H9 (cell line): Measurements from ENCODE around the gene CRISP2. TPM values are rescaled to one million over a fixed set of nuclear protein-coding genes. Genes with fewer than 3 reads are reported as not detected.

Source experiments
- DNase-seq: peaks from one replicate; pipeline ENCODE4 v3.0.0-alpha.2; 2017
- H2AFZ ChIP-seq: one replicate; pipeline ENCODE4 v1.6.1; 2013; ENCODE audit warnings: mild to moderate bottlenecking, low read length, control low read depth, moderate library complexity
- H2AK5ac ChIP-seq: 2 replicates; pipeline ENCODE4 v1.6.1; 2013; ENCODE audit warnings: low read length, control low read depth, mixed read lengths; ENCODE audit not compliant: insufficient read length
- H2BK120ac ChIP-seq: one replicate; pipeline ENCODE4 v1.6.1; 2013; ENCODE audit warnings: low read depth, mild to moderate bottlenecking, low read length, control low read depth, inconsistent platforms; ENCODE audit not compliant: poor library complexity, severe bottlenecking
- H2BK12ac ChIP-seq: 2 replicates; pipeline ENCODE4 v1.6.1; 2013; ENCODE audit warnings: low read length, control low read depth, mixed read lengths, low read depth; ENCODE audit not compliant: insufficient read length
- H2BK15ac ChIP-seq: 2 replicates; pipeline ENCODE4 v1.6.1; 2013; ENCODE audit warnings: low read depth, low read length, control low read depth
- H2BK20ac ChIP-seq: one replicate; pipeline ENCODE4 v1.6.1; 2013; ENCODE audit warnings: low read depth, mild to moderate bottlenecking, low read length, control low read depth, inconsistent platforms; ENCODE audit not compliant: poor library complexity, severe bottlenecking
- H2BK5ac ChIP-seq: 2 replicates; pipeline ENCODE4 v1.6.1; 2013; ENCODE audit warnings: low read length, control low read depth, mixed read lengths; ENCODE audit not compliant: insufficient read length
- H3K14ac ChIP-seq: 2 replicates; pipeline ENCODE4 v1.6.1; 2013; ENCODE audit warnings: low read length, control low read depth; ENCODE audit not compliant: insufficient read depth
- H3K18ac ChIP-seq: 2 replicates; pipeline ENCODE4 v1.6.1; 2013; ENCODE audit warnings: low read depth, mild to moderate bottlenecking, mixed read lengths, low read length, control low read depth; ENCODE audit not compliant: insufficient read length
- H3K23ac ChIP-seq: 2 replicates; pipeline ENCODE4 v1.6.1; 2013; ENCODE audit warnings: low read length, control low read depth, mixed read lengths, low read depth; ENCODE audit not compliant: insufficient read length
- H3K23me2 ChIP-seq: 2 replicates; pipeline ENCODE4 v1.6.1; 2013; ENCODE audit warnings: low read depth, mild to moderate bottlenecking, mixed read lengths, low read length, control low read depth; ENCODE audit not compliant: insufficient read length, poor library complexity, severe bottlenecking
- H3K27ac ChIP-seq: 2 replicates; pipeline ENCODE4 v1.5.1; 2013; ENCODE audit warnings: low read length, control low read depth, mixed read lengths, low read depth; ENCODE audit not compliant: insufficient read length
- H3K27me3 ChIP-seq: 2 replicates; pipeline ENCODE4 v1.6.1; 2013; ENCODE audit warnings: low read length, control low read depth, inconsistent platforms; ENCODE audit not compliant: insufficient read depth
- H3K4ac ChIP-seq: 2 replicates; pipeline ENCODE4 v1.6.1; 2013; ENCODE audit warnings: low read depth, mild to moderate bottlenecking, control low read depth, inconsistent platforms, low read length, moderate library complexity
- H3K4me1 ChIP-seq: 2 replicates; pipeline ENCODE4 v1.6.1; 2013; ENCODE audit warnings: low read length, control low read depth, inconsistent platforms; ENCODE audit not compliant: insufficient read depth
- H3K4me2 ChIP-seq: 2 replicates; pipeline ENCODE4 v1.6.1; 2013; ENCODE audit warnings: low read length, control low read depth, mixed read lengths; ENCODE audit not compliant: insufficient read length, insufficient read depth
- H3K56ac ChIP-seq: 2 replicates; pipeline ENCODE4 v1.6.1; 2013; ENCODE audit warnings: low read depth, mild to moderate bottlenecking, mixed read lengths, low read length, control low read depth; ENCODE audit not compliant: insufficient read length
- H3K79me1 ChIP-seq: 2 replicates; pipeline ENCODE4 v1.6.1; 2013; ENCODE audit warnings: low read depth, mild to moderate bottlenecking, moderate library complexity, low read length, control low read depth, inconsistent platforms; ENCODE audit not compliant: insufficient read depth, poor library complexity, severe bottlenecking
- H3K79me2 ChIP-seq: 2 replicates; pipeline ENCODE4 v1.6.1; 2013; ENCODE audit warnings: low read length, control low read depth, inconsistent platforms; ENCODE audit not compliant: insufficient read depth
- H3K9ac ChIP-seq: 2 replicates; pipeline ENCODE4 v1.6.1; 2013; ENCODE audit warnings: low read length, control low read depth, mixed read lengths; ENCODE audit not compliant: insufficient read length; ENCODE audit errors: extremely low read depth
- H3K9me3 ChIP-seq: one replicate; pipeline ENCODE4 v1.6.1; 2013; ENCODE audit warnings: low read depth, low read length, inconsistent platforms; ENCODE audit not compliant: control insufficient read depth
- H3T11ph ChIP-seq: one replicate; pipeline ENCODE4 v1.6.1; 2013; ENCODE audit warnings: mild to moderate bottlenecking, low read length, control low read depth, inconsistent platforms
- H4K20me1 ChIP-seq: one replicate; pipeline ENCODE4 v1.6.1; 2013; ENCODE audit not compliant: control insufficient read depth, insufficient read length, insufficient read depth
- H4K5ac ChIP-seq: 2 replicates; pipeline ENCODE4 v1.6.1; 2013; ENCODE audit warnings: low read depth, mild to moderate bottlenecking, mixed read lengths, low read length, control low read depth; ENCODE audit not compliant: insufficient read length
- H4K8ac ChIP-seq: replicated peaks from 2 replicates; pipeline ENCODE4 v1.6.1; 2013; ENCODE audit warnings: low read length, control low read depth, mixed read lengths, low read depth; ENCODE audit not compliant: insufficient read length
- H4K91ac ChIP-seq: 2 replicates; pipeline ENCODE4 v1.6.1; 2013; ENCODE audit warnings: low read depth, mild to moderate bottlenecking, moderate library complexity, mixed read lengths, low read length, control low read depth; ENCODE audit not compliant: insufficient read length
- H3K27ac Mint-ChIP-seq, 3 experiments: 2 replicates in 2 of 3; 3 replicates in 1 of 3; pipeline ENCODE4 v1.8.0; 2020 to 2021; ENCODE audit warnings: mixed read lengths in 3 of 3, mild to moderate bottlenecking in 1 of 3, moderate library complexity in 1 of 3
- H3K27me3 Mint-ChIP-seq: 2 replicates; pipeline ENCODE4 v1.8.0; 2021; ENCODE audit warnings: low read depth, mild to moderate bottlenecking, moderate library complexity, mixed read lengths
- H3K36me3 Mint-ChIP-seq, 3 experiments: 2 replicates in 2 of 3; 3 replicates in 1 of 3; pipeline ENCODE4 v1.8.0; 2020 to 2021; ENCODE audit warnings: low read depth in 3 of 3, mixed read lengths in 3 of 3; ENCODE audit not compliant: insufficient read depth in 1 of 3
- H3K4me1 Mint-ChIP-seq, 2 experiments: 2 replicates each; pipeline ENCODE4 v1.8.0; 2020; ENCODE audit warnings: mixed read lengths in 2 of 2
- H3K4me3 Mint-ChIP-seq, 2 experiments: 2 replicates in 1 of 2; 3 replicates in 1 of 2; pipeline ENCODE4 v1.8.0; 2020 to 2021; ENCODE audit warnings: mild to moderate bottlenecking in 2 of 2, mixed read lengths in 2 of 2, moderate library complexity in 1 of 2
- H3K9me3 Mint-ChIP-seq, 2 experiments: 2 replicates in 1 of 2; 3 replicates in 1 of 2; pipeline ENCODE4 v1.8.0; 2020; ENCODE audit warnings: mild to moderate bottlenecking in 2 of 2, mixed read lengths in 2 of 2, moderate library complexity in 1 of 2
- WGBS: extraction: QIAGEN DNeasy Blood & Tissue Kit; methylation state at CpG from one replicate; pipeline ENCODE4 v1.1.7; 2013; ENCODE audit warnings: missing lambda C conversion rate, low lambda C conversion rate, mixed read lengths; ENCODE audit not compliant: insufficient read length; ENCODE audit errors: extremely low coverage; 5-methylcytosine and 5-hydroxymethylcytosine counted together
- long read RNA-seq: library from polyadenylated mRNA; unstranded; transcript quantifications from one replicate; pipeline ENCODE4 v2.0.0, GENCODE V29; 2020
- total RNA-seq: library from RNA; stranded (reverse); gene quantifications from 2 replicates; pipeline ENCODE4 v1.2.1, GENCODE V29; 2021
- TF ChIP-seq, protein P1 (sequence below): fragments of 200-600 bp; sonication (generic); conservative IDR thresholded peaks from 3 replicates; pipeline ENCODE4 v1.8.0; 2021; ENCODE audit warnings: antibody characterized with exemption, mild to moderate bottlenecking

The CRISP2 gene
- not detected in 2 replicates for total RNA-seq
- long read RNA-seq, result 0 reads

DNA sequence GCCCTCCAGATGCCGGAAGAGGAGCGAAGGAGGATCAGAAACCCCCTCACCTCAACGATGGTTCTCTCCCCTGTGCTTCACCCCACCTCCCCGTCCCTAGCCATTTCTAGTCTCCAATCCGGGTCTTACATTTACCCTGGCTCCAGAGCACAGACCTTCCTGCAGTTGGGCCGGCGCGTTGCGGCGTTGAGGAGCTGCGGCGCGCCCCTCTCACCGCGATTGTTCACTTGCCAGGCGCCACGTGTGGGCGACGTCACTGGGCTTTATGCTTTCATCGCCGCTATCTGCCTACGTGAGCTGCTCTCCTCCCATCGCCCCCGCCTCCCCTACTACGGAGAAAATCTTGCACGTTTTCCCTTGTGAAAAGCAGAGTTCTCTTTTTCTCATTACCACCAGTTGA is at the start of gene CRISP2:
Gene CRISP2 (minus strand): TSS at position 198 of the 400 bp plus-strand sequence. CDS start 4,347 bp downstream, outside the sequence.
- no peak within 1 kb of the TSS for H4K91ac ChIP-seq
- H3K9me3 ChIP-seq, result no peaks in the 10 kb centered on the region
- H3K9me3 Mint-ChIP-seq, result peaks cover 5 to 11% of the 10 kb centered on the region in 2 experiments; a peak in 4 of 5 replicates
- H3K23ac ChIP-seq, result no peak within 1 kb of the TSS
- no peaks in the 10 kb centered on the region for H3K27me3 ChIP-seq
- H2AFZ ChIP-seq, result no peak within 1 kb of the TSS
- H3K79me2 ChIP-seq, result no peaks in the 10 kb centered on the region
- peak; percentile 58 for DNase-seq
- no peak within 1 kb of the TSS for H3K56ac ChIP-seq
- no peaks in the 10 kb centered on the region for H3K79me1 ChIP-seq
- H3K4ac ChIP-seq, result no peak within 1 kb of the TSS
- H3K14ac ChIP-seq, result no peak within 1 kb of the TSS
- H3T11ph ChIP-seq, result no peak within 1 kb of the TSS
- H3K27me3 Mint-ChIP-seq, result no peaks in the 10 kb centered on the region
- H3K9ac ChIP-seq, result no peak within 1 kb of the TSS
- H4K20me1 ChIP-seq, result no peaks in the 10 kb centered on the region
- H3K36me3 Mint-ChIP-seq, result peaks cover under 1 to 8% (median 1%) of the 10 kb centered on the region in 3 experiments; a peak in 3 of 7 replicates
- H3K4me3 Mint-ChIP-seq, result no peak within 1 kb of the TSS
- H2BK20ac ChIP-seq, result no peak within 1 kb of the TSS
- H4K5ac ChIP-seq, result no peak within 1 kb of the TSS
- H3K4me1 Mint-ChIP-seq, result no peaks in the 10 kb centered on the region
- H2BK12ac ChIP-seq, result no peak within 1 kb of the TSS
- H3K4me2 ChIP-seq, result no peak within 1 kb of the TSS
- no peak within 1 kb of the TSS for H2BK15ac ChIP-seq
- WGBS, result no CpG with 5 or more reads among the region's 26 CpGs
- no peak within 1 kb of the TSS for H2AK5ac ChIP-seq
- H3K23me2 ChIP-seq, result no peaks in the 10 kb centered on the region
- TF ChIP-seq, protein P1, sequence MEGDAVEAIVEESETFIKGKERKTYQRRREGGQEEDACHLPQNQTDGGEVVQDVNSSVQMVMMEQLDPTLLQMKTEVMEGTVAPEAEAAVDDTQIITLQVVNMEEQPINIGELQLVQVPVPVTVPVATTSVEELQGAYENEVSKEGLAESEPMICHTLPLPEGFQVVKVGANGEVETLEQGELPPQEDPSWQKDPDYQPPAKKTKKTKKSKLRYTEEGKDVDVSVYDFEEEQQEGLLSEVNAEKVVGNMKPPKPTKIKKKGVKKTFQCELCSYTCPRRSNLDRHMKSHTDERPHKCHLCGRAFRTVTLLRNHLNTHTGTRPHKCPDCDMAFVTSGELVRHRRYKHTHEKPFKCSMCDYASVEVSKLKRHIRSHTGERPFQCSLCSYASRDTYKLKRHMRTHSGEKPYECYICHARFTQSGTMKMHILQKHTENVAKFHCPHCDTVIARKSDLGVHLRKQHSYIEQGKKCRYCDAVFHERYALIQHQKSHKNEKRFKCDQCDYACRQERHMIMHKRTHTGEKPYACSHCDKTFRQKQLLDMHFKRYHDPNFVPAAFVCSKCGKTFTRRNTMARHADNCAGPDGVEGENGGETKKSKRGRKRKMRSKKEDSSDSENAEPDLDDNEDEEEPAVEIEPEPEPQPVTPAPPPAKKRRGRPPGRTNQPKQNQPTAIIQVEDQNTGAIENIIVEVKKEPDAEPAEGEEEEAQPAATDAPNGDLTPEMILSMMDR, result no peak
- no peak within 1 kb of the TSS for H3K27ac Mint-ChIP-seq
- H4K8ac ChIP-seq, result no peak within 1 kb of the TSS
- no peaks in the 10 kb centered on the region for H3K4me1 ChIP-seq
- H2BK5ac ChIP-seq, result no peak within 1 kb of the TSS
- no peak within 1 kb of the TSS for H2BK120ac ChIP-seq
- H3K18ac ChIP-seq, result peak within 1 kb of the TSS; percentile 37
- H3K27ac ChIP-seq, result no peak within 1 kb of the TSS
